GM12878 (cell line): ENCODE measurements around the gene PCBP4. TPM values are rescaled to one million over a fixed set of nuclear protein-coding genes. Genes with fewer than 3 reads are reported as not detected.

Experiments
- ATAC-seq: fragments of 200-7000 bp; cut with Tn5 transposase; 3 replicates; pipeline ENCODE4 v1.9.1; 2020; ENCODE audit warnings: mild to moderate bottlenecking, moderate library complexity
- BruUV-seq: library from RNA; stranded (reverse); fragments of 400-500 nt; replicated peaks from 2 replicates; lab custom pipeline; 2021; lab: Mats Ljungman, UMichigan
- CTCF ChIA-PET: fragments of 300-600 bp; sonication (Branson Sonifier 250); formaldehyde crosslinking; extraction: SDS; loops from one replicate; lab custom pipeline; 2021; ENCODE audit warnings: inconsistent platforms; lab: Yijun Ruan, JAX
- POLR2A ChIA-PET: fragments of 350-600 bp; formaldehyde crosslinking; extraction: SDS; loops from one replicate; lab custom pipeline; 2021; ENCODE audit warnings: inconsistent platforms; lab: Charles Lee
- RAD21 ChIA-PET: fragments of 300-600 bp; sonication (Branson Sonifier 250); formaldehyde crosslinking; loops from one replicate; lab custom pipeline; 2023; ENCODE audit warnings: antibody characterized with exemption; ENCODE audit not compliant: unreplicated experiment; lab: Charles Lee
- SMC1A ChIA-PET: fragments of 300-600 bp; sonication (Branson Sonifier 250); formaldehyde crosslinking; loops from one replicate; lab custom pipeline; 2023; ENCODE audit not compliant: unreplicated experiment, uncharacterized antibody; lab: Charles Lee
- DNase-seq: peaks from one replicate; pipeline ENCODE4 v3.0.0-alpha.2; 2011; ENCODE audit warnings: low read depth, low spot score
- FAIRE-seq: peaks from 3 replicates; lab custom pipeline; 2011; peaks lifted over from hg19 to GRCh38; lab: Jason Lieb, UNC
- H2AFZ ChIP-seq: 2 replicates; pipeline ENCODE4 v1.6.0; 2011; ENCODE audit warnings: low read depth, low read length, control low read depth; ENCODE audit not compliant: control insufficient read depth
- H3K27ac ChIP-seq: 2 replicates; pipeline ENCODE4 v1.5.1; 2011; ENCODE audit warnings: control low read depth; ENCODE audit not compliant: control insufficient read depth, insufficient read depth
- H3K27me3 ChIP-seq, 2 experiments: replicated peaks in 1 of 2; 2 replicates each; pipeline versions ENCODE4 v1.6.0 to v1.6.1; 2011; ENCODE audit warnings: low read length in 1 of 2; ENCODE audit not compliant: control insufficient read depth in 2 of 2, insufficient read depth in 2 of 2
- H3K36me3 ChIP-seq, 2 experiments: 2 replicates each; pipeline ENCODE4 v1.5.1; 2011; ENCODE audit warnings: low read length in 1 of 2; ENCODE audit not compliant: control insufficient read depth in 2 of 2, insufficient read depth in 2 of 2
- H3K4me1 ChIP-seq: 2 replicates; pipeline ENCODE4 v1.6.1; 2011; ENCODE audit warnings: mild to moderate bottlenecking, low read length, moderate library complexity, mixed read lengths; ENCODE audit not compliant: control insufficient read depth, insufficient read depth
- H3K4me2 ChIP-seq: 2 replicates; pipeline ENCODE4 v1.6.0; 2011; ENCODE audit warnings: control low read depth; ENCODE audit not compliant: control insufficient read depth, insufficient read depth
- H3K4me3 ChIP-seq: fragments of 200-600 bp; sonication (generic); 2 replicates; pipeline ENCODE4 v1.5.1; 2016
- H3K79me2 ChIP-seq: 2 replicates; pipeline ENCODE4 v1.6.0; 2011; ENCODE audit warnings: low read length; ENCODE audit not compliant: control insufficient read depth, insufficient read depth
- H3K9ac ChIP-seq: 2 replicates; pipeline ENCODE4 v1.8.0; 2011; ENCODE audit warnings: low read length, control low read depth, mixed read lengths; ENCODE audit not compliant: control insufficient read depth, insufficient read depth
- H3K9me3 ChIP-seq: replicated peaks from 3 replicates; pipeline ENCODE4 v1.5.1; 2011; ENCODE audit warnings: mild to moderate bottlenecking, low read length; ENCODE audit not compliant: control insufficient read depth, insufficient read depth
- H4K20me1 ChIP-seq: 2 replicates; pipeline ENCODE4 v1.6.0; 2011; ENCODE audit not compliant: control insufficient read depth, insufficient read depth
- FOXM1 ChIP-seq: IDR thresholded peaks from 2 replicates; pipeline ENCODE4 v1.6.1; 2012; ENCODE audit warnings: low read depth, mild to moderate bottlenecking, inconsistent platforms, low read length, moderate library complexity
- HDAC2 ChIP-seq: fragments of 200-600 bp; sonication (generic); IDR thresholded peaks from 2 replicates; pipeline ENCODE4 v1.6.1; 2017
- JUND ChIP-seq: IDR thresholded peaks from 2 replicates; pipeline ENCODE4 v1.6.1; 2012; ENCODE audit warnings: low read depth, mild to moderate bottlenecking, low read length, improper control_type of control experiment, moderate library complexity
- MTA3 ChIP-seq: IDR thresholded peaks from 2 replicates; pipeline ENCODE4 v1.6.1; 2012; ENCODE audit warnings: low read length, inconsistent platforms, borderline replicate concordance
- NFYB ChIP-seq: IDR thresholded peaks from 2 replicates; pipeline ENCODE4 v1.6.1; 2011; ENCODE audit warnings: low read depth, mild to moderate bottlenecking, low read length, improper control_type of control experiment, moderate library complexity; ENCODE audit not compliant: insufficient read depth
- SPI1 ChIP-seq: IDR thresholded peaks from 2 replicates; pipeline ENCODE4 v1.6.1; 2011; ENCODE audit warnings: low read depth, mild to moderate bottlenecking, low read length, moderate library complexity, borderline replicate concordance; ENCODE audit not compliant: insufficient read depth
- TCF12 ChIP-seq: IDR thresholded peaks from 2 replicates; pipeline ENCODE4 v1.6.1; 2011; ENCODE audit warnings: low read depth, mild to moderate bottlenecking, low read length
- ZNF217 ChIP-seq: fragments of 450-650 bp; IDR thresholded peaks from 2 replicates; pipeline ENCODE4 v1.6.1; 2017; ENCODE audit warnings: antibody characterized with exemption, mild to moderate bottlenecking
- ZZZ3 ChIP-seq: IDR thresholded peaks from 2 replicates; pipeline ENCODE4 v1.6.1; 2011; ENCODE audit warnings: low read depth; ENCODE audit not compliant: control insufficient read depth, insufficient read length
- WGBS: methylation state at CpG from one replicate; pipeline ENCODE4 v1.1.6; 2016; ENCODE audit warnings: low lambda C conversion rate; ENCODE audit not compliant: insufficient replicate concordance, insufficient coverage; ENCODE audit errors: missing lambda C conversion rate; 5-methylcytosine and 5-hydroxymethylcytosine counted together
- in situ Hi-C: fragments of 300-500 bp; cut with MboI; formaldehyde crosslinking; loops from 9 replicates; pipeline ENCODE4 v1.14.3; 2018; ENCODE audit warnings: mixed read lengths
- intact Hi-C: fragments of 100-400 bp; cut with micrococcal nuclease; formaldehyde crosslinking; loops from one replicate; pipeline ENCODE4 v1.14.2; 2022; ENCODE audit not compliant: unreplicated experiment
- polyA plus RNA-seq, 11 experiments: library from polyadenylated mRNA; depleted of rRNA in 4 of 11; unstranded in 6 of 11; stranded (reverse) in 5 of 11; fragments of >200 nt; fragmentation: Nextera tagmentation in 4 of 11; fragmentation: Illumina TruSeq in 1 of 11; extraction: Ambion mirVana in 4 of 11; extraction: Trizol in 1 of 11; gene quantifications; 1 replicate in 1 of 11; 2 replicates in 10 of 11; pipeline versions ENCODE4 v1.2.1 to v1.2.3, GENCODE V29; 2011 to 2016; ENCODE audit warnings: inconsistent platforms in 2 of 11, missing spikeins in 2 of 11, low read depth in 1 of 11
- total RNA-seq, 4 experiments: library from RNA; depleted of rRNA in 3 of 4; stranded (reverse); fragments of >200 nt in 3 of 4; fragmentation: Illumina TruSeq in 1 of 4; extraction: Trizol in 1 of 4; gene quantifications; 2 replicates each; pipeline versions ENCODE4 v1.2.1 to v1.2.3, GENCODE V29; 2013 to 2021
- TF ChIP-seq, protein P1 (sequence below): IDR thresholded peaks from 2 replicates; pipeline ENCODE4 v1.6.1; 2011; ENCODE audit warnings: low read depth, mild to moderate bottlenecking, low read length, moderate library complexity, borderline replicate concordance; ENCODE audit errors: extremely low read depth
- TF ChIP-seq, protein P2 (sequence below): fragments of 450-650 bp; formaldehyde crosslinking; IDR thresholded peaks from 2 replicates; pipeline ENCODE4 v1.5.0; 2022; ENCODE audit warnings: mild to moderate bottlenecking, missing genetic modification characterization
- TF ChIP-seq, protein P3 (sequence below): fragments of 450-650 bp; formaldehyde crosslinking; IDR thresholded peaks from 2 replicates; pipeline ENCODE4 v1.4.0; 2020; ENCODE audit warnings: mild to moderate bottlenecking, moderate library complexity

PCBP4 gene
- total and polyA plus RNA-seq, 10 of the 15 experiments (the other 5 are each of a cell fraction or from before 2014, with no cell fraction given): 0.05 to 14.5 (median 4.2) TPM

DNA sequence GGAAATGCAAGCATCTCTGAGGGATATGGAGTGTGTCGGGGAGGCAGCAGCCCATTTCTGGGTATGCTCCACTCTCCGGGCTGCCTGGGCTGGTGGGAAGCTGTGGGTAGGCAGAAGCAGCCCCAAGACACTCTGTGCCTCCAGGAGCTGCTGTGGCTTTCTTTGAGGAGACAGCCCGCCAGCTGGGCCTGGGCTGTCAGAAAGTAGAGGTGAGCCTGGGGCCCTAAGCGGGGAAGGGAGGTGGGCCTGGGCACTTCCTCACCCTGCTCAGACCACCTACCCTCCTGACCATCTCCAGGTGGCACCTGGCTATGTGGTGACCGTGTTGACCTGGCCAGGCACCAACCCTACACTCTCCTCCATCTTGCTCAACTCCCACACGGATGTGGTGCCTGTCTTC is 17.8 kb upstream of the PCBP4 start:
- POLR2A ChIA-PET: interaction anchor here (0.6 to 4.0 kb wide), 3 partner anchors 10 to 1418 kb away, joined by 3 to 30 read pairs (median 3); partner anchors contain the start of genes C3orf18 and RPL29
- Histone ChIP-seq H3K9me3 (no peaks in the 10 kb centered on the region), H3K4me2 (no peak overlapping the region), H3K79me2 (peaks cover 3% of the 10 kb centered on the region), H3K36me3 (no peaks in the 10 kb centered on the region), H3K4me1 (peaks cover 8% of the 10 kb centered on the region), H3K27me3 (no peaks in the 10 kb centered on the region), H3K9ac (no peak overlapping the region), H3K27ac (no peak overlapping the region), H2AFZ (no peak overlapping the region), H3K4me3 (no peak overlapping the region), H4K20me1 (no peaks in the 10 kb centered on the region)
- 79% methylated on average over 6 of the region's 6 CpGs for WGBS
- CTCF ChIA-PET: interaction anchor here (0.5 to 4.6 kb wide), 3 partner anchors 12 to 130 kb away, joined by 3 to 56 read pairs (median 34); partner anchors contain the start of genes ABHD14A, ABHD14B, PARP3 and RRP9
- RAD21 ChIA-PET: interaction anchor here (0.6 to 0.7 kb wide), 2 partner anchors 115 to 218 kb away, joined by 4 to 5 read pairs; no protein-coding TSS in a partner anchor
- no peak for ATAC-seq
- in situ Hi-C loops (no loop called here), intact Hi-C loops (no loop called here)
- no TSS peak for BruUV-seq
- no peak for FAIRE-seq
- SMC1A ChIA-PET: interaction anchor here (1.4 kb wide), 1 partner anchor 10 kb away, joined by 12 read pairs; the partner anchor contains the start of gene RPL29
- no peak for DNase-seq
- TF ChIP-seq JUND (no peak), MTA3 (no peak), ZZZ3 (no peak), SPI1 (no peak), FOXM1 (no peak), HDAC2 (no peak), ZNF217 (no peak), NFYB (no peak), TCF12 (no peak)
- TF ChIP-seq, protein P1, sequence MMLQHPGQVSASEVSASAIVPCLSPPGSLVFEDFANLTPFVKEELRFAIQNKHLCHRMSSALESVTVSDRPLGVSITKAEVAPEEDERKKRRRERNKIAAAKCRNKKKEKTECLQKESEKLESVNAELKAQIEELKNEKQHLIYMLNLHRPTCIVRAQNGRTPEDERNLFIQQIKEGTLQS: no peak
- TF ChIP-seq, protein P2, sequence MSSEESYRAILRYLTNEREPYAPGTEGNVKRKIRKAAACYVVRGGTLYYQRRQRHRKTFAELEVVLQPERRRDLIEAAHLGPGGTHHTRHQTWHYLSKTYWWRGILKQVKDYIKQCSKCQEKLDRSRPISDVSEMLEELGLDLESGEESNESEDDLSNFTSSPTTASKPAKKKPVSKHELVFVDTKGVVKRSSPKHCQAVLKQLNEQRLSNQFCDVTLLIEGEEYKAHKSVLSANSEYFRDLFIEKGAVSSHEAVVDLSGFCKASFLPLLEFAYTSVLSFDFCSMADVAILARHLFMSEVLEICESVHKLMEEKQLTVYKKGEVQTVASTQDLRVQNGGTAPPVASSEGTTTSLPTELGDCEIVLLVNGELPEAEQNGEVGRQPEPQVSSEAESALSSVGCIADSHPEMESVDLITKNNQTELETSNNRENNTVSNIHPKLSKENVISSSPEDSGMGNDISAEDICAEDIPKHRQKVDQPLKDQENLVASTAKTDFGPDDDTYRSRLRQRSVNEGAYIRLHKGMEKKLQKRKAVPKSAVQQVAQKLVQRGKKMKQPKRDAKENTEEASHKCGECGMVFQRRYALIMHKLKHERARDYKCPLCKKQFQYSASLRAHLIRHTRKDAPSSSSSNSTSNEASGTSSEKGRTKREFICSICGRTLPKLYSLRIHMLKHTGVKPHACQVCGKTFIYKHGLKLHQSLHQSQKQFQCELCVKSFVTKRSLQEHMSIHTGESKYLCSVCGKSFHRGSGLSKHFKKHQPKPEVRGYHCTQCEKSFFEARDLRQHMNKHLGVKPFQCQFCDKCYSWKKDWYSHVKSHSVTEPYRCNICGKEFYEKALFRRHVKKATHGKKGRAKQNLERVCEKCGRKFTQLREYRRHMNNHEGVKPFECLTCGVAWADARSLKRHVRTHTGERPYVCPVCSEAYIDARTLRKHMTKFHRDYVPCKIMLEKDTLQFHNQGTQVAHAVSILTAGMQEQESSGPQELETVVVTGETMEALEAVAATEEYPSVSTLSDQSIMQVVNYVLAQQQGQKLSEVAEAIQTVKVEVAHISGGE (CRISPR knock-in tag): no peak
- TF ChIP-seq, protein P3, sequence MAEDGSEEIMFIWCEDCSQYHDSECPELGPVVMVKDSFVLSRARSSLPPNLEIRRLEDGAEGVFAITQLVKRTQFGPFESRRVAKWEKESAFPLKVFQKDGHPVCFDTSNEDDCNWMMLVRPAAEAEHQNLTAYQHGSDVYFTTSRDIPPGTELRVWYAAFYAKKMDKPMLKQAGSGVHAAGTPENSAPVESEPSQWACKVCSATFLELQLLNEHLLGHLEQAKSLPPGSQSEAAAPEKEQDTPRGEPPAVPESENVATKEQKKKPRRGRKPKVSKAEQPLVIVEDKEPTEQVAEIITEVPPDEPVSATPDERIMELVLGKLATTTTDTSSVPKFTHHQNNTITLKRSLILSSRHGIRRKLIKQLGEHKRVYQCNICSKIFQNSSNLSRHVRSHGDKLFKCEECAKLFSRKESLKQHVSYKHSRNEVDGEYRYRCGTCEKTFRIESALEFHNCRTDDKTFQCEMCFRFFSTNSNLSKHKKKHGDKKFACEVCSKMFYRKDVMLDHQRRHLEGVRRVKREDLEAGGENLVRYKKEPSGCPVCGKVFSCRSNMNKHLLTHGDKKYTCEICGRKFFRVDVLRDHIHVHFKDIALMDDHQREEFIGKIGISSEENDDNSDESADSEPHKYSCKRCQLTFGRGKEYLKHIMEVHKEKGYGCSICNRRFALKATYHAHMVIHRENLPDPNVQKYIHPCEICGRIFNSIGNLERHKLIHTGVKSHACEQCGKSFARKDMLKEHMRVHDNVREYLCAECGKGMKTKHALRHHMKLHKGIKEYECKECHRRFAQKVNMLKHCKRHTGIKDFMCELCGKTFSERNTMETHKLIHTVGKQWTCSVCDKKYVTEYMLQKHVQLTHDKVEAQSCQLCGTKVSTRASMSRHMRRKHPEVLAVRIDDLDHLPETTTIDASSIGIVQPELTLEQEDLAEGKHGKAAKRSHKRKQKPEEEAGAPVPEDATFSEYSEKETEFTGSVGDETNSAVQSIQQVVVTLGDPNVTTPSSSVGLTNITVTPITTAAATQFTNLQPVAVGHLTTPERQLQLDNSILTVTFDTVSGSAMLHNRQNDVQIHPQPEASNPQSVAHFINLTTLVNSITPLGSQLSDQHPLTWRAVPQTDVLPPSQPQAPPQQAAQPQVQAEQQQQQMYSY (CRISPR knock-in tag): no peak
